Astrocyte (in vitro differentiated cells and primary cell): ENCODE results near the gene TOP3B.

ENCODE experiments used
- CTCF ChIP-seq: IDR thresholded peaks from 2 replicates; pipeline ENCODE4 v1.5.1; 2011; ENCODE audit warnings: low read depth, mild to moderate bottlenecking, inconsistent platforms, low read length, moderate library complexity; ENCODE audit not compliant: insufficient read depth
- EZH2 ChIP-seq: IDR thresholded peaks from 2 replicates; pipeline ENCODE4 v1.6.1; 2012; ENCODE audit warnings: mild to moderate bottlenecking, low read length, inconsistent platforms; ENCODE audit not compliant: insufficient read depth

- no peak for TF ChIP-seq CTCF
- TF ChIP-seq EZH2 = no peak
These were observed 12.4 kb upstream of the TOP3B start for GRCh38 chr22:21994881-21995444.
